WTC11 (cell line): ENCODE data around the gene KRR1. TPM values are rescaled to one million over a fixed set of nuclear protein-coding genes. Genes with fewer than 3 reads are reported as not detected.
"Not testable (repeated sequence)": the region's sequence is repeated elsewhere in the genome, so short reads cannot be mapped to it uniquely, and the experiment has no call there.

ENCODE experiments used
- ATAC-seq: fragments of 200-7000 bp; cut with Tn5 transposase; 2 replicates; pipeline ENCODE4 v1.10.0; 2021; ENCODE audit warnings: mild to moderate bottlenecking, moderate library complexity
- CTCF ChIA-PET: fragments of 300-600 bp; sonication (Branson Sonifier 250); formaldehyde crosslinking; loops from one replicate; lab custom pipeline; 2021; ENCODE audit warnings: antibody characterized with exemption; lab: Charles Lee
- POLR2A ChIA-PET: fragments of 350-600 bp; sonication (Branson Sonifier 250); formaldehyde crosslinking; loops from one replicate; lab custom pipeline; 2021; ENCODE audit warnings: antibody characterized with exemption; lab: Charles Lee
- DNase-seq: peaks from one replicate; pipeline ENCODE4 v3.0.0; 2021; ENCODE audit warnings: low spot score
- H3K27ac Mint-ChIP-seq: 2 replicates; pipeline ENCODE4 v1.8.0; 2021; ENCODE audit warnings: mixed read lengths
- H3K27me3 Mint-ChIP-seq: 2 replicates; pipeline ENCODE4 v1.8.0; 2021; ENCODE audit warnings: low read depth, mild to moderate bottlenecking, moderate library complexity, mixed read lengths
- H3K36me3 Mint-ChIP-seq: 2 replicates; pipeline ENCODE4 v1.8.0; 2021; ENCODE audit warnings: mixed read lengths
- H3K4me1 Mint-ChIP-seq: 2 replicates; pipeline ENCODE4 v1.8.0; 2022; ENCODE audit warnings: mixed read lengths
- H3K4me3 Mint-ChIP-seq: 2 replicates; pipeline ENCODE4 v1.8.0; 2021; ENCODE audit warnings: mild to moderate bottlenecking, moderate library complexity, mixed read lengths
- H3K9me3 Mint-ChIP-seq: 2 replicates; pipeline ENCODE4 v1.8.0; 2021; ENCODE audit warnings: mixed read lengths
- total RNA-seq: library from RNA; stranded (reverse); gene quantifications from 3 replicates; pipeline ENCODE4 v1.2.3, GENCODE V29; 2021

The KRR1 gene
- total RNA-seq, 1 experiment from 2014 or later: 59.6 TPM

- H3K27me3 Mint-ChIP-seq, H3K27ac Mint-ChIP-seq, H3K4me1 Mint-ChIP-seq, ATAC-seq, CTCF ChIA-PET, H3K4me3 Mint-ChIP-seq, DNase-seq, POLR2A ChIA-PET: not testable (repeated sequence)
- peaks cover 29% of the 10 kb centered on the region for H3K36me3 Mint-ChIP-seq
- H3K9me3 Mint-ChIP-seq: peaks cover 61% of the 10 kb centered on the region
Measured at GRCh38 chr12:75441687-75442449, 69.5 kb downstream of the KRR1 start.

Other genes starting within 250 kb of the KRR1 start
- 4.2 to 6.3 TPM (median 5.1 TPM) in 3 replicates for gene CAPS2, start 181.3 kb downstream of the KRR1 start, total RNA-seq
- 0.69 TPM in 1 of 3 replicates, not detected in the others for gene GLIPR1L1, start 176.9 kb downstream of the KRR1 start, total RNA-seq
- gene GLIPR1L2, start 120.5 kb downstream of the KRR1 start, total RNA-seq: 0.30 to 0.32 TPM in 2 of 3 replicates, not detected in the other
- 0.28 to 0.48 TPM in 2 of 3 replicates, not detected in the other for gene GLIPR1, start 30.9 kb downstream of the KRR1 start, total RNA-seq